NCI-H1092 treated with DMSO at 0.1 percent for 48 hours (cell line): ENCODE data around the gene PLA2G15.

Experiments used
- DNase-seq: peaks from one replicate; lab custom pipeline; 2025; lab: John Stamatoyannopoulos, UW

The PLA2G15 gene, protein sequence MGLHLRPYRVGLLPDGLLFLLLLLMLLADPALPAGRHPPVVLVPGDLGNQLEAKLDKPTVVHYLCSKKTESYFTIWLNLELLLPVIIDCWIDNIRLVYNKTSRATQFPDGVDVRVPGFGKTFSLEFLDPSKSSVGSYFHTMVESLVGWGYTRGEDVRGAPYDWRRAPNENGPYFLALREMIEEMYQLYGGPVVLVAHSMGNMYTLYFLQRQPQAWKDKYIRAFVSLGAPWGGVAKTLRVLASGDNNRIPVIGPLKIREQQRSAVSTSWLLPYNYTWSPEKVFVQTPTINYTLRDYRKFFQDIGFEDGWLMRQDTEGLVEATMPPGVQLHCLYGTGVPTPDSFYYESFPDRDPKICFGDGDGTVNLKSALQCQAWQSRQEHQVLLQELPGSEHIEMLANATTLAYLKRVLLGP

GRCh38 chr16:68244903-68245853 is at the start of gene PLA2G15:
TSS of gene PLA2G15 (plus strand) at chr16:68245373. CDS start at chr16:68245427, 54 bp downstream.
- DNase-seq: peak; percentile 89

- DNase-seq: no peak
Observed at GRCh38 chr16:68197250-68197649, 47.9 kb upstream of the PLA2G15 start.

DNA sequence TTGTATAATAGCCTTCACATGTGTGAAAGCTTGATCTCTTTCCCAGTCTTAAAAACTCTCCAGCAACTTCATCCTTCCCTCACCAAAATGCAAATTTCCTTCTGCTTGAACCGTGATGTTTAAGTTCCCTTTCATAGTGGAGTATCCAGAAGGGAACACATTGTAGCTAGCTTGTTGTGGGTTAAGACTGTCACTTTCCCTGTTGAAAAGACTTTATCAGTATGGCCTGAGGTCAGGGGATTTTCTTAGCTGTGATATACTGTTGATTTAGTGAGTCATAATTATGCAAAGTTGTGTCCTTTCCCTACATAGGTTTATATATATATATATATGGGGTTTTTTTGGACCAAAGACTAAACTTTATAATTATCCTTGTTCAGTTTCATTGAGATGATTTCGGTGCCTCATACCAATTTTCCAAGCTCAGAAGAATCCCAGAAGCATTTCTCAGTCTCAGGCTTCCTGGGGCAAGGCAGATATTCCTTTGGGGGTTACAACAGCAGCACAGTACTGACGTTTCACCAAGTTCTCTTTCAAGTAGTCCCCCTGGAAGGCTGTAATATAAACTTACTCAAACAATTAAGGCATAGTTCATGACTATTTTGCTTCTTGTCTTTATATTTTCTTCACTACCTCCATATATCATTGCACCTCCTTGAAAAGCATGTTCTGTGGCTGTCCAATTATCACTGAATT is 44.9 kb upstream of the PLA2G15 start:
- no peak for DNase-seq

- DNase-seq: peak; percentile 7
Observed at GRCh38 chr16:68202091-68202519, 43.1 kb upstream of the PLA2G15 start.

GRCh38 chr16:68206245-68206644 is 38.9 kb upstream of the PLA2G15 start:
- DNase-seq: no peak

DNA sequence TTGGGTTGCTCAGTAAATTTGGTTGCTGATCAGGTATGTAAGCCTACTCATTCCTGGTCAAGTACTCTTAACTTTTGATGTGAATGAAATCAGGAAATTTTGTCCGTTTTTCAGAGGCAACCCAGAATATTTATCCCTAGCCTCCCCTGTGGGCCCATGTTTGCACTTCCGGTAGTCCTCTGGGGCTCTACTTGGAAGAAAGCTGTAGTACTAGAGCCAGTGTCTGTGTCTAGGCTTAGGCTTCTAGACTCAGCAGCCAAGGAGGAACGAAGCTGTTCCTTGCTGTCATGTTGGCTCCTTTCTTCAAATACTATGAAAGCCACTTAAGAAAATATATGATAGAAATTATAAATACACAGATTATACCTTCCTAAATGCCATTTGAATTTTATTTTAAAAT is 30.4 kb upstream of the PLA2G15 start:
- no peak for DNase-seq

GRCh38 chr16:68215302-68215701 is 29.9 kb upstream of the PLA2G15 start:
- DNase-seq: no peak

GRCh38 chr16:68216240-68216639 is 28.9 kb upstream of the PLA2G15 start:
- no peak for DNase-seq

DNA sequence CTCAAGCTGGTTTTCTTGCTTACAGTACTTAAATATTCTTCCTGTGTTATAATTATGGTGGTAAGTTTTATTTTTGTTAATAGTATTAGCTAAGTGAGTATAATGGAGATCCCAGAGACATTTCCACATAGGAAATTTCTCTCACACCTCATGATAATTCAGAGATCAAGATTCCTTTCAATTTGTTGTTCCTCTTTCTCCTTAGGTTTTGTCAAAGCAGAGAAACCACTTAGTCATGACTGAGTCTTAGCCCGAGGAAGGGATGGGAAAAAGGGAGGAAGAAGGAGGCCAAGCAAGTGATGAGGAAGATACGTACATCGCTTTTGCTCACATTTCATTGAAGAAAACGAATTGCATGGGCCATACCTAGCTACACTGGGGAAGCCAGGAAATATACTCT is 27.7 kb upstream of the PLA2G15 start:
- DNase-seq: no peak

DNA sequence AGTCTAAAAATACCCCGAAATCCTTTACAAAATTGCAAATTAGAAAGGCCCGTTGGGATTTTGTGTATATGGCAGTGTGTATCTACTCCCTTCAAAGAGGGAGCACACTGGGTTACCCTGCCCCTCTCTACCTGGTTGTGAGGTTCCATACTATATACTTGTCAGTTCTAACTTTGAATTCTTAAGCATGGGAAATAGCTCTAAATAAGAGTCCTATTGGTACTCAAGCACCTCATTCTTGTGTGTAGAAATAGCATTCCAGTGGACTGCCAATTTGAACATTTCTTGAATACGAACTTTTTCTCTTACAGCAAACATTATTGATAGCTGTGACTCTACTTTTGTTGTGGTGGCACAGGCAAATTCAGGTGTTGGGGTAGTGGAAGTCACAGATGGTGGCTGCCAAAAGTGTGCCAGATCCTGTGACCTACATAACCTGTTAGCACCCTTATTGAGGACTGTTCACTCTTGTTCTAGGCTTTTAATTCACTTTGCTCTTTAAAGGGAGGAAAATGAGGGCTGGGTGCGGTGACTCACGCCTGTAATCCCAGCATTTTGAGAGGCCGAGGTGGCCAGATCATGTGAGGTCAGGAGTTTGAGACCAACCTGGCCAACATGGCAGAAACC is 25.3 kb upstream of the PLA2G15 start:
- no peak for DNase-seq

GRCh38 chr16:68223072-68223471 is 22.1 kb upstream of the PLA2G15 start:
- DNase-seq: no peak

DNA sequence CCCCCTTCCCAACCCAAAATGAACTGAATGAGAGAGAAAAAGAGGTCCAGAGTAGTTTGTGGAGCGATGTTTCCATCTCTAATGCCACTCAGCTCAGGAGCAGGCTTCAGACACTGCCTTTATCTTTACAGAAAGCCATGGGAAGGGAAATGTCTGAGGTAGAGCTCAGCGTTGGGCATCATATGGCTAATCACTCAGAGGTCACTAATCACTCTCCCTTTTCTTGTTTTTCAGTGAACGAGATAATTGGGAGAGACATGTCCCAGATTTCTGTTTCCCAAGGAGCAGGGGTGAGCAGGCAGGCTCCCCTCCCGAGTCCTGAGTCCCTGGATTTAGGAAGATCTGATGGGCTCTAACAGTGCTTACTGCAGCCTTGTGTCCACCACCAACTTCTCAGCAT is 19.1 kb upstream of the PLA2G15 start:
- DNase-seq: no peak

- DNase-seq: no peak
Observed at GRCh38 chr16:68227183-68227793, 17.9 kb upstream of the PLA2G15 start.

DNA sequence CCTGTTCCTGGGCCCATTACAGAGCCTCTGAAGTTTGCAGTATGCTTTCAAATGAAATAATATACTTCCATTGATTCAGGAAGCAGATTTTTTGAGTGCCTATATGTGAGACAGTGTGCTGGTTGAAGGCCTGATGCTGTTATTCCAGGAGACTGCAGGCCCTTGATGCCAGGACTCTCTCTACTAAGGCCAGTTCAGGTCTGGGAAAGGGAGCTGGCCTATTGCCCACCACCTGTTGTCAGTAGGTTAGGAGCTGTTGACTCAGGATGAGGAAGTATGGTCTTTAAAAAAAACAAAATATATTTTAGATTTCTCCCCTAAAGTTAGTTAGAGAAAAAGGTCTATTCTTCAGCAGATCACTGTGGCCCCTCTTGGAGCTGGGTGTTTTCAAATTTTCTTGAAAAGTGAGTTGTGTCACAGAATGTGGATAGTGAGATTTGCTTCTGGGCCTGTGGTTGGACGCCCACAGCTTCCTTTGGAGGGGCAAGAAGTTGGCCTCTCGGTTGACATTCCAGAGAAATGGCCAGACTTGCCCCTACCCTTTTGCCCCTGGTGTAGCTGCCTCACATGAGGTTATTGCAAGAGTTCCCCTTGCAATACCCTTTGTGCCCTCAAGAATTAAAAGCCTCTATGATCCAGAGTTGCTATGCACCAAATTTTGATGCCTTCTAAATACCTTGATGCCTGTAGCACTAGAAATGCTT is 17.2 kb upstream of the PLA2G15 start:
- DNase-seq: no peak

DNA sequence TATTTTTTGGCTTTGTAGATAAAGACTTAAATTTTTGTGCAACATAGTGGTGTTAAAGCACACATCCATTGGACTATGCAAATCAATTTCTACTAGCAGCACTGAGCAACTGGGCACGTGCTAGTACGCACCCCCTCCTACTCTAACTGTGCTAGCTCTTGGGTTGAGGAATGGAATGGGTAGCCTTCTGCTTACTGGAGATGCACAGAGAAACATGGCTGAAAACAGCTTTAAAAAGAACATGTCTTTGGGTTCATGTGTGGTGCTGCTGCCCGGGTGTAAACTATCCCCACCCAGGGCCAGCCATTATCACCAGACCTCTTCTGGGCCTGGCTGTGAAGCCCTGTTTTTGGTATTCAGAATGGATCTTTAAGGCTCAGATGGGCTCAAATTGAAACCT is 16.5 kb upstream of the PLA2G15 start:
- no peak for DNase-seq

DNA sequence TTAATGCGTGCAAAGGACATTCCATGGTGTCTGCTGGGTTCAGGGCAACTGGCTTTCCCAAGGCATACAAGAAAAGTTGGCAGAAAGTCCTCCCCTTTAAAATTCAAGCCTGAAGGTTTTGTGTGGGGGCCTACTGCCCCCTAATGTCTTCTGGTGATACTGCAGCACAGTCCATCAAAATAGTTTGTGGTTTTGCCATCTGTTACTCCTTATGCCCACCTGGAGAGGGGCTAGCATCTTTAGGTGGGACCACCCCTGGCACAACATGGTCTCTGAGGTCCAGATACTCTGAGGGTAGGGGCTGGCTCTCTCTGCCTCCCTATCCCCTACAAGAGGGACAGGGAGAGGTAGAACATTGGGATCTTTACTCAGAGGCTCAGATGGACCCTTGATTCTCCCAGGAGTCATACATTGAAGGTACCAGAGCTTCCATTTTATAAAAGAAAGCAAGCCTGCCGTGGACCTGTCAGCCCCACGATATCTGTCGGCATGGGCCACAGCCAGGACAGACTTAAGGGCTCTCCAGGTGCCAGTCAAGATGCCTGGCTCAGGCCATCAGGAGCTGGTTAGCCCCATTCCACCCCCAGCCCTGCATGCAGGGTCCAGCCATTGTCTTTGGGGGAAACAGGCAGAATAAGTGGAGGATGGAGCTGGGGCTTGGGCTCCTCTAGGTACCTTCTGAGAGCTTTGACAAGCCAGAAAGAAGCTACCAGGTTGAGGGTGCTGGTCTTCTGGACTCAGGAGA is 15.6 kb upstream of the PLA2G15 start:
- peak; percentile 47 for DNase-seq

GRCh38 chr16:68230176-68230571 is 15.0 kb upstream of the PLA2G15 start:
- DNase-seq: no peak

DNA sequence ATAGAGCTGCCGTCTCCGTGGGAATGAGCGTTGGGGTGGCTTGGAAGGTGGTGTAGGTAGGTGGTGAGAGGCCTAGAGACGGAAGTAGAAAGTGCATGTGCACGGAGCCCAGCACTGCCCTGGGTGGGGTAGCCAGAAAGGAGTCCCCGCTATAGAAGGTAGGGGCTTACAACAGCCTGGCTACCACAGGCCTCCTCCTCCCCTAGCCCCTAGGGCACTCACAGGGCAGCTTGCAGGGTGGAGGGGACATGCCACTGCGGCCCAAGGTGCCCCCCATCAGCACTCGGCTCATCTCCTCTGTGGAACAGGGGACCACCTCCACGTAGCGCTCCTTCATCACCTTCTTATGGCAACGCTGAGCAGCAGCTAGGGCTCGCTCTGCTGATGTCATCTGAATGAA is 14.2 kb upstream of the PLA2G15 start:
- no peak for DNase-seq

DNA sequence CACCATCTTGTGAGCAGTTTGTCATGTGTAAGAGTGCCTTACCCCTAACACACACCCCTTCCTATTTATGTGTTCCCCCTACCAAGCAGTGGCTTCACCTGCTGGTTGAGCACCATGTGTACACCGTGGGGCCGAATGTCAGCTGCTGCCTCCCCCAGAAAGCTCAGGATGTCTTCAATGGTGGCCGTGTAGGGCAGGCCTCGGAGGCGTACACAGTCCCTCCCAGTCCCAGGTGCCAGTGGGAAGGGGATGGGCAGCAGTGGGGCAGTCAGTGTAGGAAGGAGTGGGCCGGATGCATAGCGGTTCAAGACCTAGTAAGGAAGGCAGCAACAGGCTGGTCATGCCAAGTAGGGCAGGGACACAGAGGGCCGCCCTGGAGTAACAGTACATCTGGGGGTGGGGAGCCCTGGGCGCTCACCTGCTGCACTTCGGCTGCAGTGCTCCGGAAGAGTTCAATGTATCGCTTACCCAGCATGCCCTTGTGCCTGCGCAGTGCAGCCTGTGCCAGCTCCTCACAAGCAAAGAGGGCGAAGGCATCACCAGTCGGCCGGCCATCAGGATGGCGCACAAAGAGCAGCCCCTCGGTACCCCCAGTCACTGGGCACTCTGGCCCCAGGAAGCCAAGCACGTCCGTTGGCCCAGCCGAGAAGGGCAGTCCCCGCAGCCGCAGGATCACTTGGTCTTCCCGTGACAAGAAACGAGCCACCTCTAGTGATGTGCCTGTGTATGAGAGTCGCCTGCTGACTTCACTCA is 13.6 kb upstream of the PLA2G15 start:
- no peak for DNase-seq
